NCI-H1436 treated with DMSO at 0.1 percent for 48 hours (cell line): ENCODE results near the gene ADARB2.
"Not testable (repeated sequence)": the region's sequence is repeated elsewhere in the genome, so short reads cannot be mapped to it uniquely, and the experiment has no call there.

Source experiments
- DNase-seq: peaks from one replicate; lab custom pipeline; 2025; lab: John Stamatoyannopoulos, UW

ADARB2 gene

GRCh38 chr10:1169981-1170866 lies 567.1 kb downstream of the ADARB2 start:
- no peak for DNase-seq

DNA sequence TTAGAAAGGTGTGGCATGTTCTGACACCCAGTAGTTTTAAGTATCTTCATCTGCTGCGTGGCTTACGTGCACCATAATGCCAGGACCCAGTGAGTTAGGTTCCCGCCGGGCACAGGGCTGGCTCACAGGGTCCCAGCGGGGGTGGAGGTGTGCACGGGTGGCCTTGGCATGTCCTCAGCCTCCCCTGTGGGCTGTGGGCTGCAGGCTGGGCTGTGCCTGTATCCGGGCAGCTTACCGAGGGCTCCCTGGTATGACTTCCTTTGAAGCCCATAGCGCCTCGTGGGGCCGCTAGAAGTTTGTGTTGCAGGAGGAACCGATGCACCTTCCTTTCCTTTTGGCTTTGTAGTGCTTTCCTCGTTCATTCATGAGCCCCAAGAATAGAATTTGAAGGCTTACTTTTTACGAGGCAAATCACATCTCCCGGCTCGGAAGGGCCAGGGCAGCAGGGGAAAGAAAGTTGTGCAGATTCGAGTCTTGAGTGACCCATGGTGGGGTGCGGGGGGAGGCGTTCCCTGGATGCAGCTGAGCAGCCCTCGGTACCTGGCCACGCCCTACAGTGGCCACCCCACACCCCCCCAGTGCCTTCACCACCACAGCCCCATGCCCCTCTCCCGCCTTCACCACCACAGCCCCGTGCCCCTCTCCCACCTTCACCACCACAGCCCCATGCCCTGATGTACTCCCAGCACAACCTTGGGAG lies 568.0 kb downstream of the ADARB2 start:
- no peak for DNase-seq

GRCh38 chr10:1168763-1169162 lies 568.6 kb downstream of the ADARB2 start:
- no peak for DNase-seq

DNA sequence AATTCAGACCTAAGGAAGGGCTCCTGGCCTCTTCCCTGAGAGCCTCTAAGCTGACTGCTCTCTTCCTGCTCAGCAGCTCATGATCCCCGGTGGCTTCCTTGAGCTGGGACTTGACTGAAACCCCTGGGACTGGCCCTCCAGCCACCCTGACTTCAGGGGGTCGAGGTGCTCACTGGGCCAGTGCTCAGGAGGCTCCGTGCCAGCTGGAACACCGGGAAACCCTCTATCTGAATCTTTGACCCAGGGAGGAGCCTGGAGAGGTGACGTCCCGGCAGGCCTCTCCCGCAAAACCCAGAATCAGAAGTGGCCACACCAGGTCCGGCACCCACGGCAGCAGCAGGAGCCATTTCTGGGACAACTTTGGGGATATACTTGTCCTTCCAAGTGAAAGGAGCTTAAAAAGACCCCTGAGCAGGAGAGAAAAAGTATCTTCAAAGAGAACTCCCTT lies 570.5 kb downstream of the ADARB2 start:
- DNase-seq, result no peak

- DNase-seq, result no peak
Measured at GRCh38 chr10:1166101-1166827, 571.1 kb downstream of the ADARB2 start.

- DNase-seq, result no peak
Measured at GRCh38 chr10:1163831-1164230, 573.5 kb downstream of the ADARB2 start.

DNA sequence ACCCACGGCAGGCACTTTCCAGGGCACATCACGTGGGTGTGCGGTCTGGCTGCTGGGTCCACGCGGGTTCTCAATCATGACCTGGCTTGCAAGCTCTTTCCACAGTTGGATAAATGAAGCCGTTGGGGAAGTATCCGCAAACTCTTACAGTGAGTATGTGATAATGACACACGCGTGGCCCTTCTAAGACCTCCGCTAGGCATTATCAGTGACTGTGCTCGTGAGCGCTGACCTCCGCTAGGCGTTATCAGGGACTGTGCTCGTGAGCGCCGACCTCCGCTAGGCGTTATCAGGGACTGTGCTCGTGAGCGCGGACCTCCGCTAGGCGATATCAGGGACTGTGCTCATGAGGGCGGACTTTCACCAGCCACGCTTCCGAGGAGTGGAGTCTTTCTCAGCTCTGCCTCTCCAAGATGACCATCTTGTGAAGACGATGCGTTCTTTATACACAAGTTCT lies 574.1 kb downstream of the ADARB2 start:
- DNase-seq, result no peak

- no peak for DNase-seq
Measured at GRCh38 chr10:1162481-1163203, 574.7 kb downstream of the ADARB2 start.

- not testable (repeated sequence) for DNase-seq
Measured at GRCh38 chr10:1161315-1161673, 576.0 kb downstream of the ADARB2 start.

GRCh38 chr10:1160561-1161314 lies 576.6 kb downstream of the ADARB2 start:
- DNase-seq, result no peak

DNA sequence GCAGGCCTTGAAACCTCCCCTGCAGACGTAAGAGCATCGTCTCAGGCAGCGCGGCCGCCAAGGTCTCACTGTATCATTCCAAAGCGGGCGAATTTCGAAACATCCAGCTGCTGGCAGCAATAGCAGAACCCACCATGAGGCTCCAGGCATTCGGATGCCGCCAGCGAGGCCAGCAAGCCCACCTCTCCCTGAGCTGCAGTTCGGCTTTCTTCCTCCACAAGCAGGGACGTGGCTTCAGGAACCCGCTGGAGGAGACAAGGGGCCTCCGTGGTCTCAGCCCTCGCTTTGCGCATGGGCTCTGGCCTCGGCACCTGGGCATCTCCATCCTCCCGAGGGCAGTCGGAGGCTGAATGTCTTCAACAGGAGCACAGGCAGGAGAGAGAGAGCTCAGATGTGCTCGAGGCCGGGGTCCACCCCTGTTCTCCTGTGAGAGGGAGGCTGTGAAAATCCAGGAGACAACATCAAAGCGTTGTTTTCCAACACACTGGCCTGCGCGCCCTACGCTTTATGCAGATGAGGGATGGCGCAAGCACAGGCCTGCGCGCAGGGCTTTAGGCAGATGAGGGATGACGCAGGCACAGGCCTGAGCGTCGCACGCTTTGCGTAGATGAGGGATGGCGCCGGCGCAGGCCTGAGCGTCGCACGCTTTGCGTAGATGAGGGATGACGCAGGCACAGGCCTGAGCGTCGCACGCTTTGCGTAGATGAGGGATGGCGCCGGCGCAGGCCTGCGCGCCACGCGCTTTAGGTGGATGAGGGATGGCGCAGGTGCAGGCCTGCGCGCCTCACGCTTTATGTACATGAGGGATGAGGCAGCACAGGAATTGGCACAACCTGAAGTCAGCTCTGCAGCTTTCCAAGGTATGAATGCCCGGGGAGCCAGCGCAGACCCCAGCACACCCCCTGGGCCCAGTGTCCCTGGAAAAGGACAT lies 577.9 kb downstream of the ADARB2 start:
- DNase-seq, result no peak

DNA sequence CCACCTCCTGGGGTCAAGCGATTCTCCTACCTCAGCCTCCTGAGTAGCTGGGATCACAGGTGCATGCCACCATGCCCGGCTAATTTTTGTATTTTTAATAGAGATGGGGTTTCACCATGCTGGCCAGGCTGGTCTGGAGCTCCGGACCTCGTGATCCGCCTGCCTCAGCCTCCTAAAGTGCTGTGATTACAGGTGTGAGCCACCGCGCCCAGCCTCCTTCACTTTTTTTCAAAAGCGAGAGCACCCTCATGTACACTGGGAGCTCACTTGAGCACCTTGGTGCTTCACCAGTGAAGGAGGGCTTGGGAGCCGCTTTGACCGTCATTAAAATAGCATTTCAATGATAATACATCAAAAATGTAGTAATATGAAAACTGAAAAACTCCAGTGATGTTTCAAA lies 578.8 kb downstream of the ADARB2 start:
- not testable (repeated sequence) for DNase-seq

DNA sequence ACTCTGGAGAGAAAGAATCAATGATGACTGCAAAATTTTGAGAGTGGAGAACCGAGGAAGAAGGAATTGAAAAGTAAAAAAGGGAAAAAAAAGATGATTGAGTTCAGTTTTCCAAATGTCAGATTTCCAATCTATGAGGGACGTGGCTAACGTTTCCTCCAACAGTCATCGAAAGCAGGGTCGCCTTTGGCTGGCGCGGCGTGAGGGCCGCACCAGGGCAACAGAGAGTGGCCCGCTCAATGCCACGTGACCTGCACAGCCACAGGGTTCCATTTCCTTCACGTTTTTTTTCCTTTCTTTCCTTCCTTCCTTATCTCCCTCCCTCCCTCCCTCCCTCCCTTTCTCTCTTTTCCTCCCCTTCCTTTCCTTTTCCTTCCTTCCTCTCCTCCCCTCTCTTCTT lies 579.3 kb downstream of the ADARB2 start:
- no peak for DNase-seq

GRCh38 chr10:1157615-1157933 lies 579.8 kb downstream of the ADARB2 start:
- no peak for DNase-seq

- DNase-seq, result no peak
Measured at GRCh38 chr10:1156921-1157614, 580.3 kb downstream of the ADARB2 start.

GRCh38 chr10:1156616-1156886 lies 580.8 kb downstream of the ADARB2 start:
- no peak for DNase-seq

DNA sequence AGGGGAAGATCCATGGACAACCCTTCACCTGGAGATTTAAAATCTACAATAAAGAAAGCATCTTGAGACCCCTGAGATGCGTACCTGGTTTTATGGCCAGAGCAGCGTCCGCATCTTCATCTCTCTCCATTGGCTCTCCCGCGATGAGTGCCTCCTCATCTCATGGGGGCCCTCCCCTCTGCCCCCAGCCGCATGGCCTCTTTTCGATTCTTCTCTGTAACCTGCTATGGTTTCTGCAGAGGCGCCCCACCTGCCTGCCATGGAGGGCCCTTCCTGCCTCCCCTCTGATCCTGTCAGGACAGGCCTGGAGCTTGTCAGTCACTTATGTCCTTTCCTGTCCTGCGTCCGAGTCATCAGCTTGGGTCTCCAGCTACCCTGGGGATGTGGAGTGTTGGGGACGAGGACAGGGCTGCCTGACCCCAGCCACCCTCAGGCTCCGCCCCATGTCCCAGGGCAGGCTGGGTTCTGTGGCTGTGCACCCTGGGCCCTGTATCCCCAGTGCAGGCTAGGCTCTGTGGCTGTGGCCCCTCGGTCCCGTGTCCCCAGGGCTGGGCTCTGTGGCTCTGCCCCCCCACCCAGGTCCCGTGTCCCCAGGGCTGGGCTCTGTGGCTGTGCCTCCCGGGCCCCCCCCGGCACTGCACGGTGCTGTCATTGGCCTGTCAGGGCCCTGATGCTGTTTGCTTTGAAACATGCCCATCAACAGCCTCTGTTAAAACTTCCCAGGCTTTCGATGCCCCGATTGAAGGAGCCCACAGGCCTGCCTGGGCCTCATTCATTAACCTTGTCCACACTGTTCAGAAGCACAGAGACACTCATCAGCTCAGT lies 581.3 kb downstream of the ADARB2 start:
- no peak for DNase-seq

GRCh38 chr10:1154531-1155295 lies 582.6 kb downstream of the ADARB2 start:
- no peak for DNase-seq
